RWPE2 (cell line): ENCODE data around the gene SAP30BP.
A peak's percentile ranks its signal among the peaks of the same experiment; 100 is the strongest.

Experiments
- ATAC-seq: fragments of 200-7000 bp; cut with Tn5 transposase; 3 replicates; pipeline ENCODE4 v1.9.1; 2021; ENCODE audit warnings: low read depth
- DNase-seq: peaks from one replicate; pipeline ENCODE4 v3.0.0-alpha.2; 2020; ENCODE audit warnings: low spot score
- H3K27ac ChIP-seq: fragments of 450-650 bp; 2 replicates; pipeline ENCODE4 v1.5.1; 2017; ENCODE audit warnings: mild to moderate bottlenecking; ENCODE audit not compliant: poor library complexity, severe bottlenecking
- H3K27me3 ChIP-seq: fragments of 250-450 bp; sonication (Bioruptor Pico); 2 replicates; pipeline ENCODE4 v1.5.1; 2021; ENCODE audit warnings: mild to moderate bottlenecking, moderate library complexity; ENCODE audit not compliant: insufficient read depth, poor library complexity, severe bottlenecking
- H3K36me3 ChIP-seq: fragments of 250-450 bp; sonication (Bioruptor Pico); 2 replicates; pipeline ENCODE4 v1.5.1; 2020; ENCODE audit warnings: low read depth, mild to moderate bottlenecking, moderate library complexity
- H3K4me1 ChIP-seq: fragments of 250-450 bp; sonication (Bioruptor Pico); 2 replicates; pipeline ENCODE4 v1.5.1; 2021; ENCODE audit warnings: mild to moderate bottlenecking, moderate library complexity; ENCODE audit not compliant: insufficient read depth, poor library complexity, severe bottlenecking
- H3K4me3 ChIP-seq: fragments of 250-450 bp; sonication (Bioruptor Pico); 2 replicates; pipeline ENCODE4 v1.5.1; 2021; ENCODE audit warnings: mild to moderate bottlenecking, moderate library complexity; ENCODE audit not compliant: severe bottlenecking
- H3K9me3 ChIP-seq: fragments of 250-450 bp; sonication (Bioruptor Pico); 2 replicates; pipeline ENCODE4 v1.5.1; 2021; ENCODE audit warnings: mild to moderate bottlenecking, moderate library complexity; ENCODE audit not compliant: severe bottlenecking
- TF ChIP-seq, protein P1 (sequence below): fragments of 450-650 bp; IDR thresholded peaks from one replicate; pipeline ENCODE4 v1.5.1; 2017; ENCODE audit warnings: mild to moderate bottlenecking, moderate library complexity; ENCODE audit not compliant: poor library complexity, severe bottlenecking

SAP30BP gene

DNA sequence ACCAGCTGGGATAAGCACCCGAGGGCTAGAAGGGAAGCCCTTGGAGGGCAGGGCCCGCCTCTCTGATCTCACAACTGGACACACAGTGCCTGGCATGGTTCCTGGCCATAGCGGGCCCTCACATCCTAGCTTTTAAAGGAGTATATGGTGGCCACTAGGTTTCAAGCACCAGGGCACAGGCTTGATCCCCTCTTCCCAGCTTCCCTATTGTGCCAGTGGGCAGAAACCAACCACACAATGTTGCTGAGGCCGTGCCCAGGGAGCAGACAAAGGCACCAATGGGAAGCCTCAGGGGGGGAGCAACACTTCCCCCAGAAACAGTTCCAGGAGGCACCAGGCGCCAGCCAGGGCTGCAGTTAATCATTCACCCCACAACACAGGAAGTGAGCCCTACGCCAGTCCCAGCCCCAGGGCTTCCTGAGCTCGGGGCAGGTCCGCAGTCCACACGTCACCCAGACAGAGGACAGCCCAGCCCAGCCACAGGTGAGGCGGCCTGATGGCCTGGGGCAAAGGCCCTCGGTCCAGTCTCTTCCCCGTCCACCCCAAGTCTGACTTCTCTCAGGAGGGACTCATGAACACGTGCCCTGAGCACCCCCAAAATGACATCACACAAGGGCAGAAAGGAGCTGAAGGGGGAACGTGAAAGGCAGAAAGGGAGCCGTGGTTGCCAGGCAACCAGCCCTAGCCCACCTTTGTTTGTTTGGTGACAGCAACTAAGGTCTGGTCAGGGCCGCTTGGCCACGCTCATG is 21.1 kb upstream of the SAP30BP start:
- Histone ChIP-seq H3K9me3 (no peaks in the 10 kb centered on the region), H3K27me3 (no peaks in the 10 kb centered on the region), H3K4me3 (no peak overlapping the region), H3K36me3 (peaks cover 37% of the 10 kb centered on the region), H3K27ac (peak overlapping the region; percentile 94), H3K4me1 (peaks cover 19% of the 10 kb centered on the region)
- ATAC-seq (peak; percentile 85), DNase-seq (peak; percentile 84)
- TF ChIP-seq, protein P1, sequence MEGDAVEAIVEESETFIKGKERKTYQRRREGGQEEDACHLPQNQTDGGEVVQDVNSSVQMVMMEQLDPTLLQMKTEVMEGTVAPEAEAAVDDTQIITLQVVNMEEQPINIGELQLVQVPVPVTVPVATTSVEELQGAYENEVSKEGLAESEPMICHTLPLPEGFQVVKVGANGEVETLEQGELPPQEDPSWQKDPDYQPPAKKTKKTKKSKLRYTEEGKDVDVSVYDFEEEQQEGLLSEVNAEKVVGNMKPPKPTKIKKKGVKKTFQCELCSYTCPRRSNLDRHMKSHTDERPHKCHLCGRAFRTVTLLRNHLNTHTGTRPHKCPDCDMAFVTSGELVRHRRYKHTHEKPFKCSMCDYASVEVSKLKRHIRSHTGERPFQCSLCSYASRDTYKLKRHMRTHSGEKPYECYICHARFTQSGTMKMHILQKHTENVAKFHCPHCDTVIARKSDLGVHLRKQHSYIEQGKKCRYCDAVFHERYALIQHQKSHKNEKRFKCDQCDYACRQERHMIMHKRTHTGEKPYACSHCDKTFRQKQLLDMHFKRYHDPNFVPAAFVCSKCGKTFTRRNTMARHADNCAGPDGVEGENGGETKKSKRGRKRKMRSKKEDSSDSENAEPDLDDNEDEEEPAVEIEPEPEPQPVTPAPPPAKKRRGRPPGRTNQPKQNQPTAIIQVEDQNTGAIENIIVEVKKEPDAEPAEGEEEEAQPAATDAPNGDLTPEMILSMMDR, result no peak

DNA sequence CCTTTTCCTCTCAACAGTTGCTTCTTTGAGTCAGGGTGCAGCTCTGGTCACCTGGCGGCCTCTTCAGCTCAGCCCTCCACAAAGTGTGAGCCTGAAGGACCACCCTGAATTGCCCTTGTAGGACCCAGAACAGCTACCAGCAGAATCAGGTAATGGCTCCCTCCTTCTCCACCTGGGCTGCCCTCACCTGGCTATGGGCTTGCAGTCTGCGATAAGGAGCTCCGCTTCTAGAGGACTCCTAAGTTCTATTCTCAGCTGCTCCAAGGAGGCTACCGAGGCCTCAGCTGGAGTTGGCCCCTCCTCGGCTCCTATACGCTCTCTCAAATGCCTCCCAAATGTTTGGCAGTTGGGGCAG is 20.5 kb upstream of the SAP30BP start:
- Histone ChIP-seq H3K9me3 (no peaks in the 10 kb centered on the region), H3K4me1 (peaks cover 19% of the 10 kb centered on the region), H3K27me3 (no peaks in the 10 kb centered on the region), H3K36me3 (peaks cover 41% of the 10 kb centered on the region), H3K4me3 (no peak overlapping the region), H3K27ac (peak overlapping the region; percentile 94)
- TF ChIP-seq, protein P1, result no peak
- no peak for ATAC-seq
- no peak for DNase-seq

DNA sequence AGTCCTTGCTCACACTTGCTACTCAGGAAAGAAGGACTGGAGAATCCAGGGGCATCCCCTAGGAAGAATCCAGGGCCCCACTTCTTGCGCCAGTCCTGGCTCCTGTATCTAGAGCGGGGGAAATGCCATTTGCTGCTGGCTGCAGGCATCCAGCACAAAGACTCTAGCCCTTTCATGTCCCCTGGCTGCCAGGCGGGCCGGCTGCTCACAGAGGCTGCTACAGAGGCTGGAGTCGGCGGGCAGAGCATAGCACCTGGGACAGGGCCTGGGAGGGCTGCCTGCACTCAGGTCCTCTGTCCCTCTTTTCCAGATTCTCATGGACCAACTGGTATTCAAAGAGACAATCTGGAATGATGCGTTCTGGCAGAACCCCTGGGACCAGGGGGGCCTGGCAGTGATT is 20.1 kb upstream of the SAP30BP start:
- Histone ChIP-seq H3K27me3 (no peaks in the 10 kb centered on the region), H3K36me3 (peaks cover 46% of the 10 kb centered on the region), H3K9me3 (no peaks in the 10 kb centered on the region), H3K4me1 (peaks cover 19% of the 10 kb centered on the region), H3K27ac (peak overlapping the region; percentile 94), H3K4me3 (no peak overlapping the region)
- TF ChIP-seq, protein P1, result no peak
- no peak for DNase-seq
- no peak for ATAC-seq

DNA sequence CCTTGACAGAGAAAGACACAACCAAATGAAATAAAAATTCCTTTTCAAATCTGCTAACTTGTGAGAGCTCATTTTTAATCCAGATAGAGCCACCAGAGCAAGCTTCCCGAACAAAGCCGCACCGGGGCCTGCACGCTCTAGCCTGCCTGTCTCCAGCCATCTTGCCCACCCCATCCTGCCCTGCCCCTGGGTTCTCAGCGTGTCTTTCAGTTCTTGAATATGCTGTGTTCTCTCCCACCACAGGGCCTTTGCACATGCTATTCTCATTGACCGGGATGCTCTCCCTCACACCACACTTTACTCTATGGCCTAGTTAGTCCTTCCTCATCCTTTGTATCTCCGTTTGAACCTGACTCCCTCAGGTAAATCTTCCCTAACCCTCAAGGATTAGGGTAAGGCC is 19.2 kb upstream of the SAP30BP start:
- H3K4me1 ChIP-seq, result peaks cover 19% of the 10 kb centered on the region
- DNase-seq (no peak), ATAC-seq (no peak)
- no peak overlapping the region for H3K27ac ChIP-seq
- no peak overlapping the region for H3K4me3 ChIP-seq
- TF ChIP-seq, protein P1, result no peak
- H3K36me3 ChIP-seq, result peaks cover 53% of the 10 kb centered on the region
- no peaks in the 10 kb centered on the region for H3K9me3 ChIP-seq
- H3K27me3 ChIP-seq, result no peaks in the 10 kb centered on the region

DNA sequence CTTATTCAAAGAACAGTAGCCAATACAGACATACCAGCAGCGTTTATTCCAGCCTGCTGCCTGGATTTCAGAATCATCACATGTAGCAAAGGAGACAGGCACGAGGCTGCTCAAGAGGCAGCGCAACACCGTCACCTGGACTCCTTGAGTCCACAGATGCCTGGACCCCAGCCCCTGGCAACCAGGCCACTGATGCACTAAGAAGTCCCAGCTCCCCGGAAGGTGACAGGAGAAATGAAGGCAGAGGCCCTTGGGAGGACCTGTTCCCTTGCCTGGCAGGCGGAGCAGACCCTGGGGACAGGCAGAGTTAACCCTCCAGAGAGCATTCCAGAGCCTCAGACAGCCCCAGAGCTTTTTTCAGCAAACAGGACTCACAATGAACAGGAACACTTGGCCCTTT is 17.5 kb upstream of the SAP30BP start:
- H3K9me3 ChIP-seq, result no peaks in the 10 kb centered on the region
- peaks cover 59% of the 10 kb centered on the region for H3K36me3 ChIP-seq
- peak; percentile 69 for DNase-seq
- no peaks in the 10 kb centered on the region for H3K27me3 ChIP-seq
- ATAC-seq, result no peak
- TF ChIP-seq, protein P1, result no peak
- H3K27ac ChIP-seq, result no peak overlapping the region
- H3K4me3 ChIP-seq, result no peak overlapping the region
- H3K4me1 ChIP-seq, result peaks cover 19% of the 10 kb centered on the region
